HepG2 (cell line): ENCODE measurements around the gene DNMT3A. TPM values are rescaled to one million over a fixed set of nuclear protein-coding genes. Genes with fewer than 3 reads are reported as not detected.

Experiments used
- ATAC-seq: fragments of 200-7000 bp; cut with Tn5 transposase; 3 replicates; pipeline ENCODE4 v1.9.1; 2020; ENCODE audit warnings: mild to moderate bottlenecking, moderate library complexity
- BruUV-seq: library from RNA; stranded (reverse); fragments of 400-500 nt; replicated peaks from 2 replicates; lab custom pipeline; 2021; lab: Mats Ljungman, UMichigan
- CTCF ChIA-PET: fragments of 300-600 bp; formaldehyde crosslinking; extraction: SDS; loops from one replicate; lab custom pipeline; 2021; ENCODE audit warnings: low total read pairs, inconsistent platforms, low intra/inter-chr PET ratio; lab: Yijun Ruan, JAX
- POLR2A ChIA-PET: fragments of 350-600 bp; sonication (Branson Sonifier 250); formaldehyde crosslinking; loops from one replicate; lab custom pipeline; 2020; ENCODE audit warnings: antibody characterized with exemption, inconsistent platforms; lab: Yijun Ruan, JAX
- DNase-seq: peaks from one replicate; pipeline ENCODE4 v3.0.0-alpha.2; 2015; ENCODE audit warnings: low spot score
- FAIRE-seq: peaks from 3 replicates; lab custom pipeline; 2011; peaks lifted over from hg19 to GRCh38; lab: Jason Lieb, UNC
- H2AFZ ChIP-seq: one replicate; pipeline ENCODE4 v1.6.1; 2011; ENCODE audit warnings: low read length, inconsistent platforms
- H3K27ac ChIP-seq: fragments of 300-600 bp; 3 replicates; pipeline ENCODE4 v1.8.0; 2011; ENCODE audit warnings: mixed run types, mild to moderate bottlenecking, mixed read lengths, low read length, inconsistent platforms; ENCODE audit not compliant: insufficient read depth; ENCODE audit errors: extremely low read length
- H3K27me3 ChIP-seq, 2 experiments: fragments of 200-600 bp in 1 of 2; 2 replicates in 1 of 2; 3 replicates in 1 of 2; pipeline versions ENCODE4 v1.6.0 to v1.8.0; 2011; ENCODE audit warnings: low read length in 2 of 2, mild to moderate bottlenecking in 2 of 2, moderate library complexity in 2 of 2, inconsistent platforms in 1 of 2; ENCODE audit not compliant: insufficient read depth in 2 of 2, control insufficient read depth in 1 of 2
- H3K36me3 ChIP-seq, 2 experiments: fragments of 200-600 bp in 1 of 2; replicated peaks in 1 of 2; 2 replicates in 1 of 2; 3 replicates in 1 of 2; pipeline versions ENCODE4 v1.5.1 to v1.8.0; 2011; ENCODE audit warnings: low read length in 2 of 2, inconsistent platforms in 1 of 2; ENCODE audit not compliant: insufficient read depth in 2 of 2, control insufficient read depth in 1 of 2
- H3K4me1 ChIP-seq: 2 replicates; pipeline ENCODE4 v1.5.1; 2012; ENCODE audit warnings: low read length, inconsistent platforms; ENCODE audit not compliant: insufficient read depth
- H3K4me2 ChIP-seq: 2 replicates; pipeline ENCODE4 v1.6.0; 2011; ENCODE audit warnings: low read depth, low read length, inconsistent platforms
- H3K4me3 ChIP-seq, 3 experiments: fragments of 200-600 bp in 1 of 3; sonication (generic), shearing (Covaris generic) in 1 of 3; replicated peaks in 1 of 3; 2 replicates each; pipeline ENCODE4 v1.5.1; 2011 to 2016; ENCODE audit warnings: low read length in 3 of 3, inconsistent platforms in 2 of 3, low read depth in 2 of 3, mild to moderate bottlenecking in 2 of 3, control low read depth in 1 of 3, mixed read lengths in 1 of 3; ENCODE audit not compliant: insufficient read depth in 1 of 3
- H3K79me2 ChIP-seq: one replicate; pipeline ENCODE4 v1.6.1; 2011; ENCODE audit warnings: low read length, inconsistent platforms; ENCODE audit not compliant: insufficient read depth
- H3K9ac ChIP-seq: 2 replicates; pipeline ENCODE4 v1.6.0; 2011; ENCODE audit warnings: mild to moderate bottlenecking, low read depth, low read length, inconsistent platforms; ENCODE audit not compliant: insufficient read depth
- H3K9me3 ChIP-seq: 2 replicates; pipeline ENCODE4 v1.5.1; 2012; ENCODE audit warnings: mild to moderate bottlenecking, low read length
- H4K20me1 ChIP-seq: 2 replicates; pipeline ENCODE4 v1.6.0; 2011; ENCODE audit warnings: inconsistent platforms, mild to moderate bottlenecking, low read length, moderate library complexity; ENCODE audit not compliant: insufficient read depth
- FOSL1 ChIP-seq: sonication (generic); formaldehyde crosslinking; IDR thresholded peaks from 2 replicates; pipeline ENCODE4 v1.9.0; 2021; ENCODE audit warnings: missing genetic modification reagents, borderline replicate concordance
- HBP1 ChIP-seq: IDR thresholded peaks from 2 replicates; pipeline ENCODE4 v1.6.1; 2016; ENCODE audit warnings: low read depth, control low read depth
- IKZF1 ChIP-seq: fragments of 450-650 bp; IDR thresholded peaks from 2 replicates; pipeline ENCODE4 v1.7.1; 2016
- ZNF530 ChIP-seq: sonication (generic); formaldehyde crosslinking; IDR thresholded peaks from 2 replicates; pipeline ENCODE4 v1.5.0; 2020; ENCODE audit warnings: low read depth, mild to moderate bottlenecking, missing genetic modification reagents
- ZNF543 ChIP-seq: sonication (generic); formaldehyde crosslinking; IDR thresholded peaks from 2 replicates; pipeline ENCODE4 v1.4.0; 2020; ENCODE audit warnings: mild to moderate bottlenecking, missing genetic modification reagents
- ZSCAN25 ChIP-seq: sonication (generic); formaldehyde crosslinking; IDR thresholded peaks from 2 replicates; pipeline ENCODE4 v1.8.0; 2022; ENCODE audit warnings: mild to moderate bottlenecking, missing genetic modification reagents
- WGBS: methylation state at CpG from one replicate; pipeline ENCODE4 v1.1.6; 2017; ENCODE audit warnings: low lambda C conversion rate; 5-methylcytosine and 5-hydroxymethylcytosine counted together
- in situ Hi-C: cut with HindIII; loops from 2 replicates; pipeline ENCODE4 v1.10.0; 2017; ENCODE audit warnings: low pct_unique_long_range_greater_than_20kb; ENCODE audit not compliant: extremely low pct_ligation_motif_present
- intact Hi-C: fragments of 100-400 bp; cut with micrococcal nuclease; formaldehyde crosslinking; loops from one replicate; pipeline ENCODE4 v1.10.0; 2022; ENCODE audit not compliant: unreplicated experiment
- polyA plus RNA-seq, 8 experiments: library from polyadenylated mRNA; depleted of rRNA in 3 of 8; stranded (reverse) in 7 of 8; unstranded in 1 of 8; fragments of >200 nt; fragmentation: Illumina TruSeq in 4 of 8; extraction: Trizol in 4 of 8; gene quantifications; 2 replicates each; pipeline versions ENCODE4 v1.2.1 to v1.2.3, GENCODE V29; 2011 to 2016; ENCODE audit warnings: low read depth in 4 of 8, missing spikeins in 1 of 8, mixed read lengths in 1 of 8; ENCODE audit not compliant: insufficient read depth in 1 of 8
- total RNA-seq, 5 experiments: library from RNA; depleted of rRNA; stranded (reverse); fragments of >200 nt; fragmentation: Illumina TruSeq; extraction: Trizol; gene quantifications; 2 replicates each; pipeline ENCODE4 v1.2.3, GENCODE V29; 2016; ENCODE audit warnings: low read depth in 1 of 5

DNMT3A gene
- total and polyA plus RNA-seq, 2 of the 13 experiments (the other 11 are each of a cell fraction or from before 2014, with no cell fraction given) = 14.7 to 29.1 TPM

DNA sequence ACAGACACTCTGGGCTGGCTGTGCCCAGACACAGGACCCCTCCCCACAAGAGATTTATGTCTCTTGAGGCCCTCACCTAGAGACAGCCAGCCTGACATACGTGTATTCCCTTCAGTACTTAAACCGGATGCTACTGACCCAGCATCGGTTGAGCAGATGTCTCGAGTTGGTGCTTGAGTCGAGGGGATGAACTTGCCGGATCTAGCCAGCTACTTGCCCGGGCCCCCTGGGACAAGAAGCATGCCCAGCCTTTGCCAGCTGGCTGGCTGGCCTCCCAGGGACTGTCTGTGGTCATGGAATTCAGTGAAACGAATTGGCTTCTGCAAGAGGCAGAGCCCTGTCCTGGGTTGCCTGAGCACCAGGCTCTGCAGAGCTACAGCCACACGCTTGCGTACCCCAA, 36.0 kb downstream of the DNMT3A start (continued):
- TF ChIP-seq HBP1 (no peak), ZNF530 (CRISPR knock-in tag) (no peak), ZNF543 (no peak)

- Histone ChIP-seq H3K4me3 (no peak overlapping the region), H3K4me1 (peaks cover 10% of the 10 kb centered on the region; the same call in 1 of the 2 replicates), H2AFZ (no peak overlapping the region), H3K9ac (no peak overlapping the region), H3K36me3 (no peaks in the 10 kb centered on the region), H3K27me3 (no peaks in the 10 kb centered on the region), H4K20me1 (no peaks in the 10 kb centered on the region), H3K27ac (no peak overlapping the region), H3K9me3 (no peaks in the 10 kb centered on the region), H3K4me2 (no peak overlapping the region), H3K79me2 (no peaks in the 10 kb centered on the region)
- ChIA-PET POLR2A (no interaction called here), CTCF (no interaction called here)
- in situ Hi-C loops = no loop called here
- FAIRE-seq = no peak
- BruUV-seq = no TSS peak
- TF ChIP-seq ZSCAN25 (CRISPR knock-in tag) (no peak), IKZF1 (no peak), FOSL1 (CRISPR knock-in tag) (no peak)
- intact Hi-C loops = no loop called here
- no peak for ATAC-seq
- no peak for DNase-seq
- 75% methylated on average over 16 of the region's 16 CpGs for WGBS
These were observed 36.7 kb downstream of the DNMT3A start for GRCh38 chr2:25304826-25305596.
